PC-9 (cell line): ENCODE measurements around the gene ANKZF1. TPM values are rescaled to one million over a fixed set of nuclear protein-coding genes. Genes with fewer than 3 reads are reported as not detected.

Experiments
- BruUV-seq: library from RNA; stranded (reverse); fragments of 400-500 nt; replicated peaks from 2 replicates; lab custom pipeline; 2021; lab: Mats Ljungman, UMichigan
- CTCF ChIA-PET: fragments of 300-600 bp; sonication (Branson Sonifier 250); formaldehyde crosslinking; loops from one replicate; lab custom pipeline; 2022; ENCODE audit warnings: antibody characterized with exemption; lab: Charles Lee
- POLR2A ChIA-PET: fragments of 300-600 bp; sonication (Branson Sonifier 250); formaldehyde crosslinking; loops from one replicate; lab custom pipeline; 2022; ENCODE audit warnings: antibody characterized with exemption; ENCODE audit not compliant: unreplicated experiment; lab: Charles Lee
- DNase-seq, 2 experiments: peaks; one replicate each; pipeline versions ENCODE4 v3.0.0 to v3.0.0-alpha.2; 2015 to 2022; ENCODE audit warnings: mixed read lengths in 1 of 2
- H2AFZ ChIP-seq: fragments of 200-600 bp; sonication (generic); 2 replicates; pipeline ENCODE4 v1.8.1; 2017; ENCODE audit warnings: antibody characterized with exemption
- H3F3A ChIP-seq: fragments of 200-600 bp; sonication (generic); 2 replicates; pipeline ENCODE4 v1.8.1; 2017; ENCODE audit warnings: antibody characterized with exemption, mild to moderate bottlenecking, low read depth; ENCODE audit not compliant: insufficient read depth
- H3K27ac ChIP-seq: fragments of 200-600 bp; sonication (generic); 2 replicates; pipeline ENCODE4 v1.6.1; 2016; ENCODE audit warnings: mixed run types
- H3K27me3 ChIP-seq: fragments of 200-600 bp; sonication (generic); 2 replicates; pipeline ENCODE4 v1.6.1; 2016; ENCODE audit warnings: low read depth, mixed run types; ENCODE audit not compliant: insufficient read depth
- H3K36me3 ChIP-seq: fragments of 200-600 bp; sonication (generic); 2 replicates; pipeline ENCODE4 v1.6.1; 2016; ENCODE audit warnings: low read depth, mixed run types
- H3K4me1 ChIP-seq: fragments of 200-600 bp; sonication (generic); replicated peaks from 2 replicates; pipeline ENCODE4 v1.6.1; 2016; ENCODE audit warnings: mixed run types; ENCODE audit not compliant: insufficient read depth
- H3K4me2 ChIP-seq: fragments of 200-600 bp; sonication (generic); 2 replicates; pipeline ENCODE4 v1.6.1; 2017; ENCODE audit warnings: mixed run types
- H3K4me3 ChIP-seq: fragments of 200-600 bp; sonication (generic); 2 replicates; pipeline ENCODE4 v1.6.1; 2016; ENCODE audit warnings: mixed run types
- H3K79me2 ChIP-seq: fragments of 200-600 bp; sonication (generic); 2 replicates; pipeline ENCODE4 v1.6.1; 2017; ENCODE audit warnings: low read depth, mixed run types
- H3K9me2 ChIP-seq: fragments of 200-600 bp; sonication (generic); 2 replicates; pipeline ENCODE4 v1.8.1; 2017; ENCODE audit warnings: mild to moderate bottlenecking; ENCODE audit not compliant: insufficient read depth
- H3K9me3 ChIP-seq: fragments of 200-600 bp; sonication (generic); 2 replicates; pipeline ENCODE4 v1.8.1; 2016; ENCODE audit warnings: low read depth; ENCODE audit not compliant: insufficient read depth
- H4K20me1 ChIP-seq: fragments of 200-600 bp; sonication (generic); 2 replicates; pipeline ENCODE4 v1.8.1; 2017; ENCODE audit not compliant: insufficient read depth
- EZH2 ChIP-seq: fragments of 200-600 bp; sonication (generic); IDR thresholded peaks from 2 replicates; pipeline ENCODE4 v1.8.0; 2017; ENCODE audit warnings: antibody characterized with exemption, low read depth
- intact Hi-C: fragments of 100-400 bp; cut with micrococcal nuclease; formaldehyde crosslinking; loops from one replicate; pipeline ENCODE4 v1.10.0; 2022; ENCODE audit not compliant: unreplicated experiment
- total RNA-seq: library from RNA; stranded (reverse); gene quantifications from 2 replicates; pipeline ENCODE4 v1.2.3, GENCODE V29; 2021
- TF ChIP-seq, protein P1 (sequence below): fragments of 200-600 bp; sonication (generic); conservative IDR thresholded peaks from 2 replicates; pipeline ENCODE4 v1.6.1; 2017; ENCODE audit warnings: mixed run types, antibody characterized with exemption, mild to moderate bottlenecking, moderate library complexity

Gene ANKZF1
- total RNA-seq, 1 experiment from 2014 or later, result 62.2 TPM

DNA sequence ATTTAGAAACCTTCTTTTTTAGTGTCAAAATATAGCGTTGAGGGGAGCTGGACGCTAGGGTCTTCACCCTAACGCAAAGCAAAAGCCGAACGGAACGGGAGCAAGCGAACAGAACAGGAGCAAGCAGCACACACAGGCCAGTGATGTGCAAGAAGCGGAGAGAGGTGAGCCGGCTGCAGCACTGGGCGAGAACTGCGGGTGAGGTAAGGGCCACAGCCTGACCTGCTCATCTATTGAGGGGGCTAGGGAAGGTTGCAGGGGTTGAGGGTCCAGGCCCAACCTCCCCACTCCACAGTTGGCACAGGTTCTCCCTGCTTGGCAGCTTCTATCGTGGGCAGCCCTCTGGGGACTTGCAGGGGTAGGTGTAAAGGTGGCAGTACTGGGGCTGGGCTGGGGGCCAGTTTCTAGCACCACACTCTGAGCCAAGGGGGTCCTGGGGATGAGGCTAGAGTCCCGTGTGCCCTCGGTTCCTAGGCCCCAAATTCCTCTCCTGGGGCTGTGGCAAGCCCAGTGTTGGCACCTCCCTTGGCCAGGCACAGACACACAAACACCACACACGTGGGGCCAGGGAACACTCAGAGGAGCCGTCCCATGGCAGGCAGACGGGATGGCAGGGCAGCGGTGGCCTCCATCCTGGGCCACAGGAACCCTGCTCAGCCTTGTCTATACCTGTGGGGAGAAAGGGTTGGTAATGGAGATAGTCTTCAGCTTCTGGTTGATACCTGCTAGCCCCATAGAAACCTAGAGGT is 9.6 kb upstream of the ANKZF1 start:
- Histone ChIP-seq H3K9me2 (no peaks in the 10 kb centered on the region), H2AFZ (no peak overlapping the region), H3K4me1 (peaks cover 13% of the 10 kb centered on the region), H3F3A (peaks cover 16% of the 10 kb centered on the region; the same call in 1 of the 2 replicates), H3K79me2 (peaks cover 7% of the 10 kb centered on the region), H4K20me1 (no peaks in the 10 kb centered on the region), H3K9me3 (no peaks in the 10 kb centered on the region), H3K4me3 (no peak overlapping the region), H3K27ac (no peak overlapping the region), H3K4me2 (no peak overlapping the region), H3K27me3 (no peaks in the 10 kb centered on the region), H3K36me3 (no peaks in the 10 kb centered on the region)
- no TSS peak for BruUV-seq
- ChIA-PET CTCF (no interaction called here), POLR2A (no interaction called here)
- intact Hi-C loops, result loop anchor here (1.0 to 2.0 kb wide), 2 partner anchors 9 to 59 kb away; partner anchors contain the start of genes ANKZF1, ATG9A and NHEJ1
- TF ChIP-seq EZH2, result no peak
- TF ChIP-seq, protein P1, sequence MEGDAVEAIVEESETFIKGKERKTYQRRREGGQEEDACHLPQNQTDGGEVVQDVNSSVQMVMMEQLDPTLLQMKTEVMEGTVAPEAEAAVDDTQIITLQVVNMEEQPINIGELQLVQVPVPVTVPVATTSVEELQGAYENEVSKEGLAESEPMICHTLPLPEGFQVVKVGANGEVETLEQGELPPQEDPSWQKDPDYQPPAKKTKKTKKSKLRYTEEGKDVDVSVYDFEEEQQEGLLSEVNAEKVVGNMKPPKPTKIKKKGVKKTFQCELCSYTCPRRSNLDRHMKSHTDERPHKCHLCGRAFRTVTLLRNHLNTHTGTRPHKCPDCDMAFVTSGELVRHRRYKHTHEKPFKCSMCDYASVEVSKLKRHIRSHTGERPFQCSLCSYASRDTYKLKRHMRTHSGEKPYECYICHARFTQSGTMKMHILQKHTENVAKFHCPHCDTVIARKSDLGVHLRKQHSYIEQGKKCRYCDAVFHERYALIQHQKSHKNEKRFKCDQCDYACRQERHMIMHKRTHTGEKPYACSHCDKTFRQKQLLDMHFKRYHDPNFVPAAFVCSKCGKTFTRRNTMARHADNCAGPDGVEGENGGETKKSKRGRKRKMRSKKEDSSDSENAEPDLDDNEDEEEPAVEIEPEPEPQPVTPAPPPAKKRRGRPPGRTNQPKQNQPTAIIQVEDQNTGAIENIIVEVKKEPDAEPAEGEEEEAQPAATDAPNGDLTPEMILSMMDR, result no peak
- no peak for DNase-seq

DNA sequence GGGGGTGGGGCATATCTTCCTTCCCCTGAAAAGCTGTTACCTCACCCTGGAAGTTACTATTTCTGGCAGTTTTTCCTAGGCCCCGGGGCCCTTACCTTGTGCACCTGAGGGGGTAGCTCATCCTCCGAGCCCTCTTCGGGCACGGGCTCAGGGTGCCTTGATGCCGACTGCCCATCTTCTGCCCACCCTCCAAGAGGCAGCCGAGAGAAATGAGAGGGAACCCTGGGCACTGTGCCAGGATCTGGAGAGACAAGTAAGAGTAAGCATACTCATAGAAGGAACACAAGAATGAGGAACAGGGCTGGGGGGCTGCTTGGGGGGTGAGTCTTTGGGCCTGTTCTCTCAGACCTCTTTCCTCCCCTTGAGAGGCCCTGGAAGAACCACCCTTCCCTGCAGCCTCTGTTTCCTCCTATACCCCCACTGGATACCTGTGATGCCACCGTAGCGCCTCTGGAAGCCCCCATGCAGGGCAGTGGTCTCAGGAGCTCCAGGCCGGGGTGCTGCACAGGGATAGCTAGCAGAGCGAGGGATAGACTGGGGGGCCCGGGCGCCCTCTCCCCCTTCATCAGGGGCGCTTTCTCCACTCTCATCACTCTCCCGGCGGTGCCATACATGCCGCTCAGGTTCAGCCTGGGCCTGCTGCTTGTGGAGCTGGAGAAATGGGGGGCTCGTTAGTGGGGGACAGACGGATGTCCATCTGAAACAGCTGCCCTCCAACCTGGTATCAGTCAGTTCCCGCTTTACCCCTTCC is 8.8 kb upstream of the ANKZF1 start:
- DNase-seq, result no peak
- Histone ChIP-seq H3K27me3 (no peaks in the 10 kb centered on the region), H3K27ac (no peak overlapping the region), H3K79me2 (peaks cover 7% of the 10 kb centered on the region), H3K4me3 (no peak overlapping the region), H3K9me3 (no peaks in the 10 kb centered on the region), H4K20me1 (no peaks in the 10 kb centered on the region), H3F3A (peaks cover 16% of the 10 kb centered on the region; the same call in 1 of the 2 replicates), H3K4me1 (peaks cover 13% of the 10 kb centered on the region), H3K9me2 (no peaks in the 10 kb centered on the region), H2AFZ (no peak overlapping the region), H3K4me2 (no peak overlapping the region), H3K36me3 (no peaks in the 10 kb centered on the region)
- ChIA-PET POLR2A (no interaction called here), CTCF (no interaction called here)
- BruUV-seq, result no TSS peak
- TF ChIP-seq EZH2, result no peak
- TF ChIP-seq, protein P1, result no peak
- intact Hi-C loops, result no loop called here

DNA sequence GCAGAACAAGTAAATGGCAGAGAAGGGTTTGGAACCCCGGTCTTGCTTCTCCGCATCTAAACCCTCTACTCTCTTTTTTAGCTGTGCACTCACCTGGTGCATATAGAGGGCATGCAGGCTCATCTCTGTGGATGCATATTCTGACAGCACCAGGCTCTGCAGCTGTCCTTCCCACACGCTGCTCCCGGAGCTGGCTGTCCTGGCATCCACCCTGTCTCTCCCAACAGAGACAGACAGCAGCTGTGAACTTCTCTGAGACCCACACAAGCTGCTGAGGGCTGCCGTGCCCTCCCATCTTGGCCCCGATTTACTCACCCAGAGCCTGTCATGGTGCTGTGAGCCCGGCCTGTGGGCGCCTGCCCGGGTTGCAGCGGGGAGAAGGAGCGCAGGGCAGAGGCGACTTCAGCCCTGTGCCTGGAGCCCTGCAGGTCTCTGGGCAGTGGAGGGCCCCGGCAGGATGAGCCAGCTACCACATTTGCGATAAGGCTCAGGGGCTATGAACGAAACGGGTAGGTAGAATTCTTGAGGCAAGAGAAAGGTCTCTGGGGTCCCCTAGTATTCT is 7.6 kb upstream of the ANKZF1 start:
- no peak overlapping the region for H3K4me3 ChIP-seq
- H3K9me3 ChIP-seq, result no peaks in the 10 kb centered on the region
- H4K20me1 ChIP-seq, result no peaks in the 10 kb centered on the region
- BruUV-seq, result no TSS peak
- ChIA-PET CTCF (no interaction called here), POLR2A (no interaction called here)
- no peaks in the 10 kb centered on the region for H3K27me3 ChIP-seq
- H3K4me1 ChIP-seq, result peaks cover 6% of the 10 kb centered on the region
- H3F3A ChIP-seq, result peaks cover 16% of the 10 kb centered on the region; the same call in 1 of the 2 replicates
- TF ChIP-seq EZH2, result no peak
- TF ChIP-seq, protein P1, result no peak
- no peak overlapping the region for H3K4me2 ChIP-seq
- no peaks in the 10 kb centered on the region for H3K79me2 ChIP-seq
- no peaks in the 10 kb centered on the region for H3K9me2 ChIP-seq
- no peak overlapping the region for H3K27ac ChIP-seq
- no peak for DNase-seq
- intact Hi-C loops, result no loop called here
- no peak overlapping the region for H2AFZ ChIP-seq
- no peaks in the 10 kb centered on the region for H3K36me3 ChIP-seq
